Bronchial epithelial cell (primary cell): ENCODE results near the gene WDR47. TPM values are rescaled to one million over a fixed set of nuclear protein-coding genes. Genes with fewer than 3 reads are reported as not detected.
A peak's percentile ranks its signal among the peaks of the same experiment; 100 is the strongest.

Experiments used
- DNase-seq: peaks from one replicate; pipeline ENCODE4 v3.0.0-alpha.2; 2010; ENCODE audit warnings: low read depth
- FAIRE-seq: peaks from 2 replicates; lab custom pipeline; 2011; peaks lifted over from hg19 to GRCh38; lab: Jason Lieb, UNC
- H3K27me3 ChIP-seq: 2 replicates; pipeline ENCODE4 v1.5.1; 2011; ENCODE audit warnings: low read length; ENCODE audit not compliant: control insufficient read depth, insufficient read depth
- H3K36me3 ChIP-seq: 2 replicates; pipeline ENCODE4 v1.5.1; 2011; ENCODE audit warnings: low read length; ENCODE audit not compliant: control insufficient read depth, insufficient read depth
- H3K4me3 ChIP-seq: 2 replicates; pipeline ENCODE4 v1.5.1; 2011; ENCODE audit warnings: mild to moderate bottlenecking, low read depth, low read length, control low read depth
- total RNA-seq: library from RNA; depleted of rRNA; stranded (reverse); fragments of >200 nt; gene quantifications from 2 replicates; pipeline ENCODE4 v1.2.1, GENCODE V29; 2014
- TF ChIP-seq, protein P1 (sequence below): IDR thresholded peaks from 2 replicates; pipeline ENCODE4 v1.5.1; 2011; ENCODE audit warnings: mild to moderate bottlenecking, moderate library complexity, low read length, control low read depth, inconsistent platforms; ENCODE audit not compliant: insufficient read depth, severe bottlenecking

WDR47 gene
- total RNA-seq, 1 donor from 2014 or later, result 16.8 TPM

DNA sequence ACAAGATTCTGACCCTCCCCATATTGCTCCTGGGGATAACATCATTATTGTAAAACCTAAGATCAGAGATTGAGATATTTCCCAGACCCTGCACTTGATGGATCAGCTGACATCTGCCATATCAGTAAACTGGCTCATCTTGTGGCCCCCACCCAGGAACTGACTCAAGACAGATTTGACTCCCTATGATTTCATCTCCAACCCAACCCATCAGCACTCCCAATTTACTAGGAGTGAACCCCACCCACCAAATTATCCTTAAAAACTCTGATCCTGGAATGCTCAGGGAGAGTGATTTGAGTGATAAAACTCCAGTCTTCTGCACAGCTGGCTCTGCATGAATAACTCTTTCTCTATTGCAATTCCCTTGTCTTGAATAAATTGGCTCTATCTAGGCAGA, 72.6 kb downstream of the WDR47 start:
- TF ChIP-seq, protein P1, sequence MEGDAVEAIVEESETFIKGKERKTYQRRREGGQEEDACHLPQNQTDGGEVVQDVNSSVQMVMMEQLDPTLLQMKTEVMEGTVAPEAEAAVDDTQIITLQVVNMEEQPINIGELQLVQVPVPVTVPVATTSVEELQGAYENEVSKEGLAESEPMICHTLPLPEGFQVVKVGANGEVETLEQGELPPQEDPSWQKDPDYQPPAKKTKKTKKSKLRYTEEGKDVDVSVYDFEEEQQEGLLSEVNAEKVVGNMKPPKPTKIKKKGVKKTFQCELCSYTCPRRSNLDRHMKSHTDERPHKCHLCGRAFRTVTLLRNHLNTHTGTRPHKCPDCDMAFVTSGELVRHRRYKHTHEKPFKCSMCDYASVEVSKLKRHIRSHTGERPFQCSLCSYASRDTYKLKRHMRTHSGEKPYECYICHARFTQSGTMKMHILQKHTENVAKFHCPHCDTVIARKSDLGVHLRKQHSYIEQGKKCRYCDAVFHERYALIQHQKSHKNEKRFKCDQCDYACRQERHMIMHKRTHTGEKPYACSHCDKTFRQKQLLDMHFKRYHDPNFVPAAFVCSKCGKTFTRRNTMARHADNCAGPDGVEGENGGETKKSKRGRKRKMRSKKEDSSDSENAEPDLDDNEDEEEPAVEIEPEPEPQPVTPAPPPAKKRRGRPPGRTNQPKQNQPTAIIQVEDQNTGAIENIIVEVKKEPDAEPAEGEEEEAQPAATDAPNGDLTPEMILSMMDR, result no peak
- DNase-seq (no peak), FAIRE-seq (no peak)
- Histone ChIP-seq H3K27me3 (no peaks in the 10 kb centered on the region), H3K36me3 (peaks cover 2% of the 10 kb centered on the region), H3K4me3 (no peak overlapping the region)

DNA sequence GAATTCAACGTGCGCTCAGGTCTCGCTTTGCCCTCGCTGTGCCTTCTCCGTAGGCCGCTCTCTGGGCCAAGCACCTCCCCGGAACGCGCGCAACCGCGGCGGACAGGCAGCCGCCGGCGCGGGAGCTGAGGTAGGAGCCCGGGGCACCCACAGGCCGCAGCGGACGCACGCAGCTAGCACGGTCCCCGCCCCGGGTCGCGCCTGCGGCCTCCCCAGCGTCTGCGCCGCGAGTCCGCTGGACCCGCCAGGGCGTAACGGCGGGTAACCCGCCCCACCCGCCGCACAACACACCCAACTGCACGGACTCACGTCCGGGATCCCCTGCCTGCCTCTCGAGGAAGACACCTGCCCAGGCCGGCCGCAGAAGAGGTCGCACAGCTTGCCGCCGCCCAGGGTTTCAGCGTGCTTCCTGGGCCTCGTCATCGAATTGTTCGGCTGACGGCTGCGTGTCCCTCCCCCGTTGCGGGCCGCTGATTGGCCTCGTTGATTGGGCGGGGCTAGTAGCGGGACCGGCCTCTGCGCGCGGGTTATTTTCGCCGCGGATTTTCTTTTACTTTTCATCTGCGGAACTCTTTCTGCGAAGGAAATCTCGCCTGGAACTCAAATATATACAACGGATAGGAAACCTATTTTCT, 78.7 kb downstream of the WDR47 start, which contains the start of gene CLCC1:
CLCC1 (minus strand) TSS at position 433 of the 635 bp plus-strand sequence. CDS start 13,047 bp downstream, outside the sequence.
- Histone ChIP-seq H3K36me3 (no peaks in the 10 kb centered on the region), H3K4me3 (peak within 1 kb of the TSS; percentile 63), H3K27me3 (no peaks in the 10 kb centered on the region)
- peak; percentile 88 for DNase-seq
- FAIRE-seq, result no peak
- TF ChIP-seq, protein P1, result no peak

DNA sequence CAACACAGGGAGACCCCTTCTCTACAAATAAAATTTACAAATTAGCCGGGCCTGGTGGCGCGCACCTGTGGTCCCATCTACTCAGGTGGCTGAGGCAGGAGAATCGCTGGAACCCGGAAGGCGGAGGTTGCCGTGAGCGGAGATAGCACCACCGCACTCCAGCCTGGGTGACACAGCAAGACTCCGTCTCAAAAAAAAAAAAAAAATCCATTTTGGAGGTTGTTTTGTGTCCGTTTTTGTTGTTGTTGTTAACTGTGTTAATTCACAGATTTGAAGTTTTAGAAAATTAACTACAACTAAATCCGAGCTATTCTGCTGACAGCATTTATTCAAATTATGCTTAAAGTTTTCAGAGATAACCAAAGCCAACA, 79.2 kb downstream of the WDR47 start:
- TF ChIP-seq, protein P1, result no peak
- Histone ChIP-seq H3K4me3 (peak overlapping the region; percentile 63), H3K27me3 (no peaks in the 10 kb centered on the region), H3K36me3 (no peaks in the 10 kb centered on the region)
- DNase-seq (no peak), FAIRE-seq (no peak)

DNA sequence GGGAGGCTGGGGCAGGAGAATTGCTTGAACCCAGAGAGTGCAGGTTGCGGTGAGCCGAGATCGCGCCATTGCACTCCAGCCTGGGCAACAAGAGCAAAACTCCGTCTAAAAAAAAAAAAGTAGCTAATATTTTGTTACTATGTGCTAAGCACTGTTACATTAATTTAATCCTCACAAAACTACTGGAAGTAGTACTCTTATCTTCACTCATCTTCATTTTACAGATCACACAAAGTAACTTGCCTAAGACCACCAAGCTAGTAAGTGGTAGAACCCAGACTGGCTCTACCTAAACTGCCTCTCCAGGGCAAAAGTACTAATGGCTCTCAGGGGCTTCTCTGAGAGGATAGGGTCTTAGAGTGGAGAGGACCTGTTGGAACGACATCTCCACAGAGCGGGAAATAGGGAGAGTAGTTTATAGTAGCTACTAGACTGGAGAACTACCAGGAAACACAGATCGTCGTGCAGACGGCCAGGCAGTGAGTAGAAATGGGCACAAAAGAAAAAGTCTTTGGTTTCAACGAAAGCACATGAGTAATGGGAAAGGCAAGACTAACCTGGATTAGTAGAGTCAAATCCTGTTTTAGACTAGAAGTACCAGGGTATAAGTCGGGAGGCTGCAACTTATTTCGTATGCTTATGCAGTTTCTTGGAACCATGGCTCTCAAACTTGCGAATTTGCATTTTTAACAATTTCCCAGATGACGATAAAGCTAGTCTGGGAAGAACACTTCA, 80.0 kb downstream of the WDR47 start:
- no peak for DNase-seq
- TF ChIP-seq, protein P1, result no peak
- no peaks in the 10 kb centered on the region for H3K27me3 ChIP-seq
- no peak for FAIRE-seq
- no peaks in the 10 kb centered on the region for H3K36me3 ChIP-seq
- peak overlapping the region; percentile 63 for H3K4me3 ChIP-seq

DNA sequence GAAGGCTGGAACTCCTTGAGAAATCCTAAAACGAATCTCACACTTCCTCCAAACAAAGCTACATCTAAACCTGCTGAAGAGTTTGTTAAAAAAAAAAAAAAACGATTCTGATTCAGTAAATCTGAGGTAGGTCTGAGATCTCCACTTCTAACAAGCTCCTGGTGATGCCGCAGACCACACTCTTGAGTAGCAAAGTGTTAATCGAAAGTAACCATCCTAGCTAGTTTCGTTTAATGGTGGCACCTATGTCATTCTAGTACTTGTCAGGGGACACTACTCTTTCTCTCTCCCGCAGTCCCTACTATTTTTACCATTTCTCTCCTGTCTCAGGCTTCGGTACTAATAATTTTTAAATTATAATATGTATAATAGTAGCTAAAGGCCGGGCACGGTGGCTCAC, 80.7 kb downstream of the WDR47 start:
- FAIRE-seq (no peak), DNase-seq (no peak)
- Histone ChIP-seq H3K27me3 (no peaks in the 10 kb centered on the region), H3K36me3 (no peaks in the 10 kb centered on the region), H3K4me3 (no peak overlapping the region)
- TF ChIP-seq, protein P1, result no peak

DNA sequence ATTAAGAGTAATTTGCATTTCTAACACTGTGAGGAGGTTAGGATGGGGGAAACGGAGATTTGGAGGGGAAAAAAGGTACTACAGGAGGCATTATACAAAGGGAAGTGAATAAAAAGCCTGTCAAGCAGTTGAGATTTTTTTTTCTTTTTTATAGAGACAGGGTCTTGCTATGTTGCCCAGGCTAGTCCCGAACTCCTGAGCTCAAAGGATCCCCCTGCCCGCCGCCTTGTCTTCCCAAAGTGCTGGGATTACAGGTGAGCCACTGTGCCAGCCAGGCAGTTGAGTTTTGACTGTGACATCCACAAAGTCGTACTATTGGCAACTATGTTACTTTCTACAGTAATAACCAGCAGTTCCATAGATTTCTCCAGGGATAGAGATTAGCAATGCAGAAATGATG, 81.2 kb downstream of the WDR47 start:
- no peak for DNase-seq
- FAIRE-seq, result no peak
- Histone ChIP-seq H3K27me3 (no peaks in the 10 kb centered on the region), H3K4me3 (no peak overlapping the region), H3K36me3 (no peaks in the 10 kb centered on the region)
- TF ChIP-seq, protein P1, result no peak
